PFSK-1 (cell line): Measurements from ENCODE around the gene GRK7.

Experiments used
- FOXP2 ChIP-seq: optimal IDR thresholded peaks from 2 replicates; pipeline ENCODE3; 2011; ENCODE audit warnings: borderline replicate concordance, control low read depth, inconsistent platforms; ENCODE audit not compliant: insufficient read depth; ENCODE audit errors: extremely low read length, extremely low read depth
- POLR2AphosphoS5 ChIP-seq: IDR thresholded peaks from 2 replicates; pipeline ENCODE4 v1.6.1; 2012; ENCODE audit warnings: low read depth, mild to moderate bottlenecking, control low read depth, low read length, moderate library complexity
- REST ChIP-seq, 2 experiments: IDR thresholded peaks; 2 replicates each; pipeline versions ENCODE4 v1.6.1 to v1.8.0; 2011 to 2012; ENCODE audit warnings: low read depth in 2 of 2, low read length in 2 of 2, control low read depth in 1 of 2, inconsistent platforms in 1 of 2, mild to moderate bottlenecking in 1 of 2, moderate library complexity in 1 of 2; ENCODE audit not compliant: insufficient read depth in 1 of 2
- SIN3A ChIP-seq: IDR thresholded peaks from 2 replicates; pipeline ENCODE4 v1.6.1; 2012; ENCODE audit warnings: mild to moderate bottlenecking, low read length, moderate library complexity, borderline replicate concordance; ENCODE audit not compliant: insufficient read depth
- TAF1 ChIP-seq: IDR thresholded peaks from 2 replicates; pipeline ENCODE4 v1.6.1; 2012; ENCODE audit warnings: low read length, control low read depth, borderline replicate concordance; ENCODE audit not compliant: insufficient read depth

GRCh38 chr3:141810161-141810560 lies 47.0 kb downstream of the GRK7 start:
- no peak for TF ChIP-seq REST (IDR thresholded peaks at IDR 0.05; ENCODE audit: insufficient read depth in 1 of 2, low read depth in 2 of 2, low read length in 2 of 2)
- no peak for TF ChIP-seq POLR2AphosphoS5
- TF ChIP-seq TAF1 = no peak
- TF ChIP-seq SIN3A = no peak
- TF ChIP-seq FOXP2 = no peak
